Sigmoid colon (tissue), 4 donors: Measurements from ENCODE around the gene COG7.
"Not testable (repeated sequence)": the region's sequence is repeated elsewhere in the genome, so short reads cannot be mapped to it uniquely, and the experiment has no call there.

ENCODE experiments used
- POLR2AphosphoS5 ChIP-seq, 4 donors: sonication (generic); formaldehyde crosslinking; IDR thresholded peaks; one replicate each; pipeline ENCODE4 v1.6.1; 2017; ENCODE audit warnings: antibody characterized with exemption in 4 of 4
- TF ChIP-seq, protein P1 (sequence below), 4 experiments: fragments of 450-650 bp in 3 of 4; fragments of 200-600 bp in 1 of 4; IDR thresholded peaks; one replicate each; pipeline ENCODE4 v1.5.1; 2016 to 2019; ENCODE audit warnings: antibody characterized with exemption in 4 of 4, mild to moderate bottlenecking in 3 of 4, moderate library complexity in 2 of 4

DNA sequence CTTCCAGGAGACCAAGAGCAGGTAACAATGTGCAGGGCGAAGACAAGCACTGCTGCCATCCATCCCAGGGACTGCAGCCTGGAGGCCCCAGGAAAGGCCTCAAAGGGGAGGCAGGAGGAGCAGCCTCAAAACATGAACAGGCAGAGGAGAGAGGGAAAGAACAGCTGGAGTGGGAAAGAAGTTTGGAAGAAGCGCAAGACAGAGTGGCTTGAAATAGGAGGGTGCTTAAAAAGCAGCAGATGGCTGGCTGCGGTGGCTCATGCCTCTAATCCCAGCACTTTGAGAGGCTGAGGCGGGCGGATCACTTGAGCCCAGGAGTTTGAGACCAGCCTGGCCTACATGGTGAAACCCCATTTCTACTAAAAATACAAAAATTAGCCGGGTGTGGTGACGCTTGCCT, 52.5 kb downstream of the COG7 start:
- TF ChIP-seq POLR2AphosphoS5 (IDR thresholded peaks at IDR 0.05), result not testable (repeated sequence)
- TF ChIP-seq, protein P1, sequence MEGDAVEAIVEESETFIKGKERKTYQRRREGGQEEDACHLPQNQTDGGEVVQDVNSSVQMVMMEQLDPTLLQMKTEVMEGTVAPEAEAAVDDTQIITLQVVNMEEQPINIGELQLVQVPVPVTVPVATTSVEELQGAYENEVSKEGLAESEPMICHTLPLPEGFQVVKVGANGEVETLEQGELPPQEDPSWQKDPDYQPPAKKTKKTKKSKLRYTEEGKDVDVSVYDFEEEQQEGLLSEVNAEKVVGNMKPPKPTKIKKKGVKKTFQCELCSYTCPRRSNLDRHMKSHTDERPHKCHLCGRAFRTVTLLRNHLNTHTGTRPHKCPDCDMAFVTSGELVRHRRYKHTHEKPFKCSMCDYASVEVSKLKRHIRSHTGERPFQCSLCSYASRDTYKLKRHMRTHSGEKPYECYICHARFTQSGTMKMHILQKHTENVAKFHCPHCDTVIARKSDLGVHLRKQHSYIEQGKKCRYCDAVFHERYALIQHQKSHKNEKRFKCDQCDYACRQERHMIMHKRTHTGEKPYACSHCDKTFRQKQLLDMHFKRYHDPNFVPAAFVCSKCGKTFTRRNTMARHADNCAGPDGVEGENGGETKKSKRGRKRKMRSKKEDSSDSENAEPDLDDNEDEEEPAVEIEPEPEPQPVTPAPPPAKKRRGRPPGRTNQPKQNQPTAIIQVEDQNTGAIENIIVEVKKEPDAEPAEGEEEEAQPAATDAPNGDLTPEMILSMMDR (IDR thresholded peaks at IDR 0.05), result not testable (repeated sequence)
